HG02981 (cell line): ENCODE results near the gene TMEM178B.

ENCODE experiments used
- ATAC-seq: cut with Tn5 transposase; IDR thresholded peaks from one replicate; pipeline ENCODE4 v1.9.1; 2021; ENCODE audit warnings: mild to moderate bottlenecking, moderate library complexity; ENCODE audit not compliant: unreplicated experiment

Gene TMEM178B

GRCh38 chr7:141501451-141501850 lies 427.6 kb downstream of the TMEM178B start:
- ATAC-seq: no peak

GRCh38 chr7:141511316-141511675 lies 437.4 kb downstream of the TMEM178B start:
- no peak for ATAC-seq

GRCh38 chr7:141511676-141512396 lies 438.0 kb downstream of the TMEM178B start:
- ATAC-seq: no peak

GRCh38 chr7:141512597-141512996 lies 438.7 kb downstream of the TMEM178B start:
- no peak for ATAC-seq

- no peak for ATAC-seq
Measured at GRCh38 chr7:141513720-141514119, 439.9 kb downstream of the TMEM178B start.

- ATAC-seq: no peak
Measured at GRCh38 chr7:141515941-141516340, 442.1 kb downstream of the TMEM178B start.

GRCh38 chr7:141519623-141520022 lies 445.8 kb downstream of the TMEM178B start:
- ATAC-seq: no peak

GRCh38 chr7:141522657-141523342 lies 448.9 kb downstream of the TMEM178B start:
- ATAC-seq: no peak

GRCh38 chr7:141525973-141526514 lies 452.2 kb downstream of the TMEM178B start:
- ATAC-seq: no peak

- no peak for ATAC-seq
Measured at GRCh38 chr7:141527076-141527475, 453.2 kb downstream of the TMEM178B start.

GRCh38 chr7:141528399-141528798 lies 454.5 kb downstream of the TMEM178B start:
- ATAC-seq: no peak
